Measurements from ENCODE around the gene STON1.

- TF ChIP-seq CTCF (conservative IDR thresholded peaks at IDR 0.05 in 1 of 2, IDR thresholded peaks at IDR 0.05 in 1 of 2; ENCODE audit: extremely low read depth in 1 of 2, insufficient read depth in 1 of 2, low read depth in 1 of 2, low read length in 2 of 2) (no peak), EZH2 (IDR thresholded peaks at IDR 0.05; ENCODE audit: borderline replicate concordance, low read length) (no peak)
Observed at GRCh38 chr2:48590017-48590416, 60.1 kb downstream of the STON1 start.

All from mammary epithelial cell (primary cell).